ENCODE data around the gene OR5B3.
"Not testable (repeated sequence)": the region's sequence is repeated elsewhere in the genome, so short reads cannot be mapped to it uniquely, and the experiment has no call there.

Gene OR5B3

DNA sequence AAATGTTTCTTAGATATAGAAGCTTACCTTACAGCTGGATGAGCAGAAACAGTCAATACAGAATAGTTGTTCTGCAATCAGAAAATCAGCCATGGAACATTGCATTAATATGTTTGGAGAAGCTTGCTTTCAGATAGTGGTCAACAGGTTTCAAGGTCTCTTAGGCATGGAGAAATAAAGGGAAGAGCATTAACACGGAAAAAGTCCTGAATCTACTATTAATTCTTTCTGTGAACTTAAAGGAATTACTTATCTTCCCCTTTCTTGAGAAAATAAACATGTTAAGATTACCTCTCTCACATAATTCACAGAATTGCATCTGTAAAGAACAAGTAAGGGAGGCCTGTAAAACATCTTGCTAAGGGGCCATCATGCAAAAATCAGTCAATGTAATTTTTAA, at the start of gene OR5B3:
Gene OR5B3 (minus strand): TSS at position 101 of the 400 bp plus-strand sequence. CDS start 3,465 bp downstream, outside the sequence.
- no peak for DNase-seq (ENCODE audit: low spot score)

DNA sequence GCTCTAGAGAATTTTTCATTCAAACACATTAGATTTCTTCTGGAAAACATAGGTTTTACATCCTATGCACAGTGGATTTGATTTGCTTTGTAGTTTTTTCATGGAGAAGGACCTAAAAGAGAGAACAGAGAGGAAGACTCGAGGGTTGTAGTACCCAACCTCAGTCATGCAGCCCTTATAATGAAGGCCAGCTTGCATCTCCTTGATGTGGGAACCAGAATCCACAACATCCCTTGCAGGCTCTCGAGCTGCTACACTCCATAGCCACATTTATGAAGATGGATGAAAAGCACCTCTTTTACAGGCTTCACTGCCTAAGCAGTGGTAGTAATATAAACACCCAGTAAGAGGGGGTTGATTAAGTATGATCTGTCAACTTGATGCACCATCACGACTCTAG, 44.9 kb upstream of the OR5B3 start:
- DNase-seq (ENCODE audit: low spot score): no peak

DNA sequence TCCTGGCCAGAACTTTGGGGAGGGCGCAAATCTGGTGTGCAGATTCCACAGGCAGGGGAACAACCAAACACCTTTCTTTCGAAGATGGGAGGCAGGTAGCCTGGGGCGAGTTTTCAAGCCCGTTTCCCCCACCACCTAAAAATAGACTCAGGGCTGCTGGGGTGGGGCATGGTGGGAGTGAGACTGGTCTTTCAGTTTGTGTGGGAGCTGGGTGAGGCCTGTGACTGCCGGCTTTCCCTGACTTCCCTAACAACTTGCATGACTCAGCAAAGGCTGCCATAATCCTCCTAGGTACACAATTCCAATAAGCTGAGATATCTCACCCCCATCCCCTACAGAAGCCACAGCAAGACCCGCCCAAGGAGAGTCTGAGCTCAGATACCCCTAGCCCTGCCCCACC, 39.6 kb upstream of the OR5B3 start:
- no peak for DNase-seq (ENCODE audit: low spot score)

DNA sequence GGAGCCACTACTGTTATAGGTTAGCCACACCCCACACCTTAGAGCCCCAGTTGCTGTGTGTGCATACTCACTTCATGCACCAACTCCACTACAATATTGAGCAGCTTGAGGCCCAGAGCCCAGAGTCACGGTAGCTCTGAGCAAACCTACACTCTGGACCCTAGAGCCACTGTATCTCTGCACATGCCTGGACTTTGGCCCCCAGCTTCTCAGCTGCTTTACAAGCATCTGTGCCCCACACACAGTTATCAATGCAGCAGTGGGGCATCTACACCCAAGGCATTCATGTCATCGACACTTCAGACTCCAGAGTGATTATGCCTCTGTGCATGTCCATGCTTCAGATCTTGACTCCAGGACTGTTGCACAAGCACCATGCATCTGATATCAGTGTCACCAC, 37.6 kb upstream of the OR5B3 start:
- DNase-seq (ENCODE audit: low spot score): no peak

DNA sequence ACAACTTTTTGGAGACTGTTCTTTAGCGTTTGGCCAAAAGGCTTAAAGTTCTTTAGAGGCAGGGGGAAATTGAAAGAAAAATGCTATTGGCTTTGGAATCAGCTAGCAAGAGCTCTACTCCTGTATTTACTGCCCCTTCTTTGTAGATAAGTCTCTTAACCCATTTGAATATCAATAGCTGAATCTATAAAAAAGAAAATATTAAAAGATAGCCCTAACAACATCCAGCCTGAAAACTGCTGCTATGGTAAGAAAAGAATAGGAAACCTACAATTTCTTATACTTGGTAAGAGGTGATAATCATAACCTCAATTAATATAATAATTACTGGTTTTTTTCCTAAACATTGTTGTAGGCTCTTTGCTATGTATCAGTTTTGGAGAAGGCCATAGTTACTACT, 35.5 kb upstream of the OR5B3 start, which contains the start of gene OR5B12:
Gene OR5B12 (minus strand): TSS at position 101 of the 400 bp plus-strand sequence. CDS start 2,085 bp downstream, outside the sequence.
- DNase-seq (ENCODE audit: low spot score): no peak

DNA sequence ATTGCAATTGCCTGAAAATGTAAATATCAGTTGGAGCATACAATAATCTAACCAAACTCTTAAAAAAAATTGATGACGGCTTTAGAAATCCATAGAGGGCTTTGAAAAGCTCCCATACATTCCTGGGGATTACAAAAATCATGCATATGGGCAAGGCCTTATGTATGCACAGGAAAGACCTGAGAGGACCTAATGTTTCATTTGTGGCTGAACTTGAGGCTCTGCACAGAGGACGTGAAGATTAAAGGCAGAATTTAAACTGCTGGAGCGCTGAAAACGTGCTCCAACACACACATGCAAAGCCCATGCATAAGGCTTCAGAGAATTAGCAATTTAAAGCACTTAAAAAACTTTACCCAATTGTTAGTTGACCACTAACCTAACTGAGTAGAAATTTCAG, 31.8 kb upstream of the OR5B3 start:
- DNase-seq (ENCODE audit: low spot score): no peak

DNA sequence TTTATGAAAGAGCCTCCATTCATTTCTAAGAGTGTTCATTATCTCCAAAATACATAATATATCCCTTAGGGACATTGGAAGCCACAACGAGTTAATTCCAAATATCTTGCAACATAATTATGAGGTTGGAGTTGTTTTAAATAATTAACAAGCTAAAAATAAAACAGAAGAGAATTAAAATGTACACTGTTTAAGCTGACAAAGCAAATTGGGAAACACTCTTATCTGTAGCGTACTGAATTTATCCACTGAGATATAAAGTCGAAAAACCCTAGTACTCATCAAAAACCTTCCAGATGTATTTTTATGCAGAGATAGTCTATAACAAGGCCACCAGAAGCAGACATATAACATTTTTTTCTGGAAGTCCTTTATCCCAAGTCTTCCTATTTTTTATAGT, 27.5 kb upstream of the OR5B3 start:
- DNase-seq (ENCODE audit: low spot score): no peak

DNA sequence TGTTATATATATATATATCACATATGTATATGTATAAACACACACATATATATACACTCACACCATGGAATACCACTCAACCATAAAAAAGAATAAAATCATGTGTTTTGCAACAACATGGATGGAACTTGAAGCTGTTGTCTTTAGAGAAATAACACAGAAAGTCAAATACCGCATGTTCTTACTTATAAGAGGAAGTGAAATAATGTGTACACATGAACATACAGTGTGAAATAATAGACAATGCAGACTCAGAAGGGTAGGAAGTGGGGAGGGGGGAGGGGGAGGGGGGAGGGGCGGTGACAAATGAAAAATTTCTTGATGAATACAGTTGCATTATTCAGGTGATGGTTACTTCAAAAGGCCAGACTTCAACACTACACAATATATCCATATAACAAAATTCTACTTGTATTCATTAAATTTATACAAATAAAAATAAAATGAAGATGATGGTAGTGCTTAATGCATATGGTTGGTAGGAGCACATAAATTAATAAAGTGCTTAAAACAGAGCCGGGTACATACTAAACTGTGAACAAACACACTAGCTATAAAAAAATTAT, 27.0 kb upstream of the OR5B3 start:
- no peak for DNase-seq (ENCODE audit: low spot score)

DNA sequence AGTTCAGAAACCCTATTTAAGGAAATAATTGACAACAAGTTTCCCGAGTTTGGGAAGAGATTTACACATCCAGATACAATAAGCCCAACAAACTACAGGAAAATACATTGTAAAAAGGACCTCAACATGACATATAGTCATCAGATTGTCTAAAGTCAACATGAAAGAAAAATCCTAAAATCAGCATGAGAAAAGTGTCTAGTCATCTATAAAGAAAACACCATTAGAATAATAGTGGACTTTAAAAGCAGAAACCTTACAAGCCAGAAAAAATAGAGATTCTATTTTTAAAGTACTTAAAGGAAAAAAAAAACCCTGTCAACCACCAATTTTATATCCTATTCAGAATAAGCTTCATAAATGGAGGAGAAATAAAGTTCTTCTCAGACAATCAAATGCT, 22.6 kb upstream of the OR5B3 start:
- DNase-seq (ENCODE audit: low spot score): no peak

DNA sequence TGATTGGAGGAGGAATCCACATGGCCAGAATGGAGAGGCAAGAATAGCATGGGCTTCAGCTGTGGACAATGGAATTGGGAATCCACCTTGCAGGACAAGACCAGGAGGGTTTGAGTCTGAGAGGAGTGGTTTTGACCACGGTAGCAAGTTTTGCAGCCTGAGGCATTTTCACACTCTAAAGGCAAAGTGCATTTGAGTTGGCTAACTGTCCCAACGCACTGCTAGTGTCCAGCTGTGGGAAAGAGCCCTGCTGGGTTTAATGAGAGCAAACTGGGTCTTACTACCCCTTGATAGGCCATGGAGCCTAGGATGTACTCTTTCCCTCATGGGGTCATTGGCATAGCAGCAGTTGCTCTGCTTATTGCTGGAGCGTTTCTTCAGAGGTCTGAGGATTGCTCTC, 21.3 kb upstream of the OR5B3 start, which contains the start of gene OR5B2:
Gene OR5B2 (minus strand): TSS at position 101 of the 400 bp plus-strand sequence. CDS start 4,860 bp downstream, outside the sequence.
- no peak for DNase-seq (ENCODE audit: low spot score)

DNA sequence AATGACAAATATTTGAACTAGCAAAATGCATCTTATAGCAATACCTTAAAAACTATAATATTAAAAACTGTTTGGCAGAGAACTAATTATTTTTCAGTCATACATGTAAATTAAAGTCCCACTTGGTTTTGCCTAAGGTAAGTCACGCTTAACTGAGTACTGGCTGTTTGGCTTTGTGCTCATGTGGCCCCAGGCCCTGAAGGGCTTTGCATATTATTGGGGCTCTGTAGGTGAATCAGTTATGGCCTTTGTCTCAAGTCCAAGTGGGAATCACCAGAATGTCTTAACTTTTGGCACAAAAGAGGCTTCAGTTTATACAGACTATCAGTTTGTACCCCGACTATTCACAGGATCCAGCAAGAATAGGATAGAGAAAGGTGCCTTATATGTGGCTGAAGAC, 7.1 kb downstream of the OR5B3 start:
- not testable (repeated sequence) for DNase-seq (ENCODE audit: low spot score)

DNA sequence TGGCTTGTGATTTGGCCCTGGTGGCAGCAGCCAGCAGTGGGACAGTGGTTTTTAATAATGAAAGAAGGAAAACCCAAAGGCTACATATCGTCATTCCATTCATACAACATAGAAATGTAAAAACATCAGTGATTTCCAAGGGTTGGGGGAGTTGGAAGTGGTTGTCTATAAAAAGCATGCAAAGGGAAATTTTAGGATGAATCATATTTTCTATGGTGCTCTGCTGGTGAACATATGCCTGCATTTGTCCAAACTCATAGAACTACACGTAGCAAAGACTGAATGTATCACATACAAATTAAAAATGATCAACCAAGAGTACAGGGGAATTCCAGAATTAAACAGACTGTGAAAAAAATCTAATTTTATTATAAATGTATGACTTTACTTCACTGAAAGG, 11.1 kb downstream of the OR5B3 start:
- no peak for DNase-seq (ENCODE audit: low spot score)

DNA sequence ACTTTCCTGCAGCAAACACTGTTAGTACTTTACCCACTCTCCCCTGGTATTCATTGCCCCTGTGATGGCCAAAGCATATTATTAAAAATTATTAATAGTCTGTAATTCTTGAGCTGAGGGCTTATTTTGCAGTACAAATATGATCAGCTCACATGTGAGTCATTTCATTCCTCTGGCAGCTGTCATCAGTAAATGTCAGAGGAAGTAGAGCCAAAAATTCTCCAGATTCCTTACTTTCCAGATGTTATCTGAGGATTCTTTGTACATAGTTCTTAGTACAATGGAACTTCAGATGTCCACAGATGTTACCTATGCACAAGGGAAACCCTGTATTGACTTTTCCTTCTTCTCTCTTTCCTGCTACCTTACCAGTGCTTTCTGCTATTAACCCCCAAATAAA, 12.5 kb downstream of the OR5B3 start:
- DNase-seq (ENCODE audit: low spot score): no peak

DNA sequence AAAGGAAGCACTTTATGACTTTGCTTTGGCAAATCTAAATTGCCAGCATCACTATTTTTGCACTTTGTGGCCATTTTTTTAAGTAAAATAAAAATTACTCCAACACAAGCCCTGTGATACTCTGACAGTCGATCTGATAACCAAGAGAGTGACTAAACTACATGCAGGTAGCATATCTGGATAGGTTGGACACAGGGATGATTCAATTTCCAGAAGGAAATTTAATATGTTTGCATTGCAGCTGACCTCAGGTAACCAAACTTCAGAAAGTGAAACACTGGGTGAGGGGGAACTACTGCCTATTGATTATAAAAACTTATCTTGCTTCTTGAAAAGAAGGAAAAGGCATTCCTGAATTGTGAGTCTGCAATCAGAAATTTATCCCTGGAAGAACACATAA, 13.9 kb downstream of the OR5B3 start:
- no peak for DNase-seq (ENCODE audit: low spot score)

DNA sequence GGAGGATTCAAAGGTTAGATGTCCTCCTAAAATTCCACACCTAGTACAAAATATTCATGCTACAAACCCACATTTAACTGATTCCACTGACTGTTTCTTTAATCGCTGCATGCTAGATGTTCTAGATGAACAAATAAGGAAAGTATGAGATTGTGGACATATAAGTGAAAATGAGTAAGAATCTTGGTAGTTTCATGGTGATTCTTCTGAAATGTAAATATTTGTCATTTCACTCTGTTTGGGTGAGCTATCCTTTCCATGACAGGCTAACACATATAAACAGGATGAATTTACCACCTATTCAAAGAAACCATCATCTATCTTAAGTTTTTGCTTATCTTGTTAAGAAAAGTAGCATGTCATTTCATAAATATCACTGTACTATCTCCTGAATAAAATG, 14.8 kb downstream of the OR5B3 start:
- DNase-seq (ENCODE audit: low spot score): no peak

DNA sequence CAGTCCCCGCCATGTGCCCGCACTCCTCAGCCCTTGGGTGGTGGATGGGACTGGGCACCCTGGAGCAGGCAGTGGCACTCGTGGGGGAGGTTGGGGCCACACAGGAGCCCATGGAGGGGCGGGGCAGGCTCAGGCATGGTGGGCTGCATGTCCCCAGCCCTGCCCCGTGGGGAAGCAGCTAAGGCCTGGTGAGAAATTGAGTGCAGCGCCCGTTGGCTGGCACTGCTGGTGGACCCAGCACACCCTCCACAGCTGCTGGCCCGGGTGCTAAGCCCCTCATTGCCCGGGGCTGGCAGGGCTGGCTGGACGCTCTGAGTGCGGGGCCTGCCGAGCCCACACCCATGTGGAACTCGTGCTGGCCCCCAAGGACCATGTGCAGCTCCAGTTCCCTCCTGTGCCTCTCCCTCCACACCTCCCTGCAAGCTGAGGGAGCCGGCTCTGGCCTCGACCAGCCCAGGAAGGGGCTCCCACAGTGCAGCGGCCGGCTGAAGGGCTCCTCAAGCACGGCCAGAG, 16.1 kb downstream of the OR5B3 start:
- no peak for DNase-seq (ENCODE audit: low spot score)

DNA sequence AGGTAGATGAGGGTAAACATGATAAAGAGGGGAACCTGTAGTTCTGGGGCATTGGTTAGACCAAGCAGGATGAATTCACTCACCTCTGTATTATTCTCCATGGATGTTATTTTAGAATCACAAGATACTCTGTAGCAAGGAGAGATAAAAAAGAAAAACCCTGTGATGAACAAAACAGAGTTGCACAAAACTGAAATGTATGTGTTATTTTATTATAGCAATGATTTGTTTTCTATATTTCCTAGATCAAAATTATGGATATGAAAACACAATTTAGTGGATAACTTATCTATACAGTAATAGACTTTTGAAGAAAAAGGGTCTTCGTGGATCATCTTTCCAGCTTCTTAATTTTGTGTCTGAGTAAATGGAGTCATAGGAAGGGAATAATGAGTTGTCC, 47.7 kb downstream of the OR5B3 start, which contains the start of gene OR5B17:
Gene OR5B17 (minus strand): TSS at position 101 of the 400 bp plus-strand sequence. CDS start 0 bp downstream, at position 101.
- DNase-seq (ENCODE audit: low spot score): no peak

DNA sequence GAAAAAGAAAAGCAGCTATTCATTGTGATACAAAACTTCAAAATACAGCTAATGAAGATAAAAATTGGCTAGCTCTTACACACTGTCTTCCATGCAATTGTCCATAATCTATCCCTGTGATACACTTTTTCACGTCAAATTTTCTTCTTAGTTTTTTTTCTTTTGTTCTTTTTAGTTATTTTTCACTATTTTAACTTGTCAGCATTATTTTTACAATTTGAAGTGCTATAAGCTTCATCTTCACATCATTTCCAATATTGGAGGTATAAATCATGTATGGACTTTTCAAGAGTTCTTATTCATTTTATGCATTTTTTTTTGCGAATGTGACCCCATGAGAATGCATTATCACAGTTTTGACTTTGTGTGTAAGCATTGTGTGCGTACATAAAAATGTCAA, 51.9 kb downstream of the OR5B3 start:
- DNase-seq (ENCODE audit: low spot score): no peak
